ACC112 (cell line): ENCODE data around the gene ASAH2.
"Not testable (repeated sequence)": the region's sequence is repeated elsewhere in the genome, so short reads cannot be mapped to it uniquely, and the experiment has no call there.

Source experiments
- H2AFZ ChIP-seq: fragments of 200-600 bp; sonication (generic); one replicate; pipeline ENCODE4 v1.6.0; 2017; ENCODE audit warnings: antibody characterized with exemption, low read length; ENCODE audit not compliant: unreplicated experiment
- H3K27ac ChIP-seq: fragments of 200-600 bp; sonication (generic); 2 replicates; pipeline ENCODE4 v1.5.1; 2014; ENCODE audit warnings: low read depth, mild to moderate bottlenecking, antibody characterized with exemption, low read length, moderate library complexity
- H3K27me3 ChIP-seq: fragments of 200-600 bp; sonication (generic); 2 replicates; pipeline ENCODE4 v1.6.1; 2014; ENCODE audit warnings: mild to moderate bottlenecking, antibody characterized with exemption, low read length, moderate library complexity, mixed read lengths; ENCODE audit not compliant: insufficient read depth
- H3K36me3 ChIP-seq: fragments of 200-600 bp; sonication (generic); 2 replicates; pipeline ENCODE4 v1.6.1; 2016; ENCODE audit warnings: mild to moderate bottlenecking, antibody characterized with exemption, low read length, moderate library complexity, mixed read lengths; ENCODE audit not compliant: insufficient read depth
- H3K4me1 ChIP-seq: fragments of 200-600 bp; sonication (generic); one replicate; pipeline ENCODE4 v1.6.1; 2016; ENCODE audit warnings: low read length, mixed read lengths; ENCODE audit not compliant: insufficient read depth, unreplicated experiment, control insufficient read depth
- H3K4me3 ChIP-seq: fragments of 200-600 bp; sonication (generic); 2 replicates; pipeline ENCODE4 v1.5.1; 2014; ENCODE audit warnings: mild to moderate bottlenecking, low read depth, low read length
- H3K79me2 ChIP-seq: fragments of 200-600 bp; sonication (generic); one replicate; pipeline ENCODE4 v1.6.0; 2016; ENCODE audit warnings: low read length; ENCODE audit not compliant: control insufficient read depth, unreplicated experiment, insufficient read depth

Gene ASAH2

GRCh38 chr10:50281210-50281966 is 30.1 kb upstream of the ASAH2 start:
- Histone ChIP-seq H3K27ac (no peak overlapping the region), H3K79me2 (no peaks in the 10 kb centered on the region), H3K36me3 (no peaks in the 10 kb centered on the region), H2AFZ (no peak overlapping the region), H3K27me3 (peaks cover 38% of the 10 kb centered on the region), H3K4me3 (no peak overlapping the region), H3K4me1 (peaks cover 2% of the 10 kb centered on the region)

- no peaks in the 10 kb centered on the region for H3K79me2 ChIP-seq
- no peaks in the 10 kb centered on the region for H3K36me3 ChIP-seq
- H3K27ac ChIP-seq = no peak overlapping the region
- H3K4me3 ChIP-seq = no peak overlapping the region
- peaks cover 45% of the 10 kb centered on the region for H3K27me3 ChIP-seq
- no peaks in the 10 kb centered on the region for H3K4me1 ChIP-seq
- H2AFZ ChIP-seq = no peak overlapping the region
Measured at GRCh38 chr10:50280049-50280841, 28.9 kb upstream of the ASAH2 start.

DNA sequence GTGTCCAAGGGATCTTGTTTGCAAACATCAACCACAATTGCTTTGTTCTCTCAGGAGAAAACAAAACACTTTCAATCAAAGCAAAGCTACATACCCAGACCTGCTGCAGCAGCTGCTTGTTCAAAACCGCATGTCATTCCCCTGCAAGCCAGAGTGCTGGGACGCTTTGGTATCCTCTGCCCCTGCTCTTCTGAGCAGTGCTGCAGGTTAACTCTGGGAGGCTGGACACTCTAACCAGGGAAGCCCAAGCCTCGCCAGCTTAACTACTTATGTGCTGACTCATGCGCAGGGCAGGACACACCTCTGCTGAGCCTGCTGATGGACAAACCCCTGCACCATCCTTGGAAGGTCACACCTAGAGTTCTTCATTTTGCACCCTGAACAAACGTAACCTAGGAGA is 28.2 kb upstream of the ASAH2 start:
- H3K4me3 ChIP-seq = no peak overlapping the region
- H2AFZ ChIP-seq = no peak overlapping the region
- H3K79me2 ChIP-seq = no peaks in the 10 kb centered on the region
- H3K27me3 ChIP-seq = peaks cover 45% of the 10 kb centered on the region
- no peaks in the 10 kb centered on the region for H3K4me1 ChIP-seq
- no peaks in the 10 kb centered on the region for H3K36me3 ChIP-seq
- H3K27ac ChIP-seq = no peak overlapping the region

- Histone ChIP-seq H2AFZ (no peak overlapping the region), H3K27ac (no peak overlapping the region), H3K36me3 (no peaks in the 10 kb centered on the region), H3K4me3 (no peak overlapping the region), H3K4me1 (no peaks in the 10 kb centered on the region), H3K79me2 (no peaks in the 10 kb centered on the region), H3K27me3 (peaks cover 28% of the 10 kb centered on the region)
Measured at GRCh38 chr10:50275650-50276235, 24.4 kb upstream of the ASAH2 start.

- Histone ChIP-seq H3K4me3 (no peak overlapping the region), H3K27me3 (peaks cover 16% of the 10 kb centered on the region), H3K79me2 (no peaks in the 10 kb centered on the region), H2AFZ (no peak overlapping the region), H3K27ac (no peak overlapping the region), H3K4me1 (no peaks in the 10 kb centered on the region), H3K36me3 (no peaks in the 10 kb centered on the region)
Measured at GRCh38 chr10:50272531-50272930, 21.2 kb upstream of the ASAH2 start.

- H3K27me3 ChIP-seq = peaks cover 10% of the 10 kb centered on the region
- no peaks in the 10 kb centered on the region for H3K36me3 ChIP-seq
- no peak overlapping the region for H3K27ac ChIP-seq
- no peaks in the 10 kb centered on the region for H3K79me2 ChIP-seq
- H3K4me1 ChIP-seq = no peaks in the 10 kb centered on the region
- no peak overlapping the region for H2AFZ ChIP-seq
- no peak overlapping the region for H3K4me3 ChIP-seq
Measured at GRCh38 chr10:50271564-50272250, 20.4 kb upstream of the ASAH2 start.

DNA sequence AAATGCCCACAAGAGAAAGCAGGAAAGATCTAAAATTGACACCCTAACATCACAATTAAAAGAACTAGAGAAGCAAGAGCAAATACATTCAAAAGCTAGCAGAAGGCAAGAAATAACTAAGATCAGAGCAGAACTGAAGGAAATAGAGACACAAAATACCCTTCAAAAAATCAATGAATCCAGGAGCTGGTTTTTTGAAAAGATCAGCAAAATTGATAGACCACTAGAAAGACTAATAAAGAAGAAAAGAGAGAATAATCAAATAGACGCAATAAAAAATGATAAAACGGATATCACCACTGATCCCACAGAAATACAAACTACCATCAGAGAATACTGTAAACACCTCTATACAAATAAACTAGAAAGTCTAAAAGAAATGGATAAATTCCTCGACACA is 16.6 kb upstream of the ASAH2 start:
- H3K4me3 ChIP-seq, H3K79me2 ChIP-seq, H3K4me1 ChIP-seq, H3K27ac ChIP-seq, H2AFZ ChIP-seq, H3K36me3 ChIP-seq: not testable (repeated sequence)
- H3K27me3 ChIP-seq = peaks cover 12% of the 10 kb centered on the region

- H3K79me2 ChIP-seq, H3K36me3 ChIP-seq: not testable (repeated sequence)
- H3K27me3 ChIP-seq = peaks cover 43% of the 10 kb centered on the region
Measured at GRCh38 chr10:50262625-50263024, 11.3 kb upstream of the ASAH2 start.

GRCh38 chr10:50260791-50261281 is 9.5 kb upstream of the ASAH2 start:
- Histone ChIP-seq H3K27me3 (peaks cover 59% of the 10 kb centered on the region), H3K27ac (no peak overlapping the region), H3K4me3 (no peak overlapping the region), H3K4me1 (no peaks in the 10 kb centered on the region), H3K79me2 (no peaks in the 10 kb centered on the region), H3K36me3 (no peaks in the 10 kb centered on the region), H2AFZ (no peak overlapping the region)

More at GRCh38 chr10:50262625-50263024, 11.3 kb upstream of the ASAH2 start:
- H2AFZ ChIP-seq, H3K4me3 ChIP-seq, H3K4me1 ChIP-seq, H3K27ac ChIP-seq: not testable (repeated sequence)

GRCh38 chr10:50254479-50254878 is 3.2 kb upstream of the ASAH2 start:
- Histone ChIP-seq H3K27ac (no peak overlapping the region), H3K36me3 (no peaks in the 10 kb centered on the region), H2AFZ (no peak overlapping the region), H3K4me1 (no peaks in the 10 kb centered on the region), H3K79me2 (no peaks in the 10 kb centered on the region), H3K27me3 (peaks cover 78% of the 10 kb centered on the region), H3K4me3 (no peak overlapping the region)
